PC-3 (cell line): ENCODE results near the gene DLL3.

Source experiments
- EZH2 ChIP-seq: fragments of 300-600 bp; sonication (generic); IDR thresholded peaks from one replicate; pipeline ENCODE4 v1.6.1; 2017; ENCODE audit warnings: antibody characterized with exemption, mild to moderate bottlenecking, low read length; ENCODE audit not compliant: unreplicated experiment
- EZH2phosphoT487 ChIP-seq: fragments of 300-600 bp; sonication (generic); IDR thresholded peaks from 2 replicates; pipeline ENCODE4 v1.6.1; 2018; ENCODE audit warnings: mild to moderate bottlenecking, antibody characterized with exemption, low read length, borderline replicate concordance
- TF ChIP-seq, protein P1 (sequence below): fragments of 300-600 bp; sonication (generic); conservative IDR thresholded peaks from 2 replicates; pipeline ENCODE4 v1.5.1; 2017; ENCODE audit warnings: antibody characterized with exemption, low read depth, mild to moderate bottlenecking, low read length

- TF ChIP-seq, protein P1, sequence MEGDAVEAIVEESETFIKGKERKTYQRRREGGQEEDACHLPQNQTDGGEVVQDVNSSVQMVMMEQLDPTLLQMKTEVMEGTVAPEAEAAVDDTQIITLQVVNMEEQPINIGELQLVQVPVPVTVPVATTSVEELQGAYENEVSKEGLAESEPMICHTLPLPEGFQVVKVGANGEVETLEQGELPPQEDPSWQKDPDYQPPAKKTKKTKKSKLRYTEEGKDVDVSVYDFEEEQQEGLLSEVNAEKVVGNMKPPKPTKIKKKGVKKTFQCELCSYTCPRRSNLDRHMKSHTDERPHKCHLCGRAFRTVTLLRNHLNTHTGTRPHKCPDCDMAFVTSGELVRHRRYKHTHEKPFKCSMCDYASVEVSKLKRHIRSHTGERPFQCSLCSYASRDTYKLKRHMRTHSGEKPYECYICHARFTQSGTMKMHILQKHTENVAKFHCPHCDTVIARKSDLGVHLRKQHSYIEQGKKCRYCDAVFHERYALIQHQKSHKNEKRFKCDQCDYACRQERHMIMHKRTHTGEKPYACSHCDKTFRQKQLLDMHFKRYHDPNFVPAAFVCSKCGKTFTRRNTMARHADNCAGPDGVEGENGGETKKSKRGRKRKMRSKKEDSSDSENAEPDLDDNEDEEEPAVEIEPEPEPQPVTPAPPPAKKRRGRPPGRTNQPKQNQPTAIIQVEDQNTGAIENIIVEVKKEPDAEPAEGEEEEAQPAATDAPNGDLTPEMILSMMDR: no peak
- no peak for TF ChIP-seq EZH2phosphoT487
- TF ChIP-seq EZH2: no peak
These were observed 8.4 kb downstream of the DLL3 start for GRCh38 chr19:39506944-39507714.
